ENCODE data around the gene FADS6.

The FADS6 gene

GRCh38 chr17:74900208-74900607 is 6.8 kb upstream of the FADS6 start:
- Histone ChIP-seq H3K36me3 (no peaks in the 10 kb centered on the region), H3K27me3 (peaks cover 0 to 72% of the 10 kb centered on the region in 2 donors)
- intact Hi-C loops (cut with DNase I; ENCODE audit: low total_unique reads) = no loop called here

GRCh38 chr17:74898376-74898946 is 5.0 kb upstream of the FADS6 start:
- no peak overlapping the region for H3K4me3 ChIP-seq
- no peaks in the 10 kb centered on the region for H3K36me3 ChIP-seq
- intact Hi-C loops (cut with DNase I; ENCODE audit: low total_unique reads) = no loop called here
- DNase-seq = no peak
- peaks cover 0 to 5% (median 4%) of the 10 kb centered on the region in 4 donors for H3K4me1 ChIP-seq
- H3K27me3 ChIP-seq = peaks cover 0 to 72% of the 10 kb centered on the region in 2 donors
- no peaks in the 10 kb centered on the region for H3K9me3 ChIP-seq
- H3K27ac ChIP-seq = no peak overlapping the region
- no peak for TF ChIP-seq CTCF (IDR thresholded peaks at IDR 0.05)

More at GRCh38 chr17:74900208-74900607, 6.8 kb upstream of the FADS6 start:
- Histone ChIP-seq H3K4me3 (no peak overlapping the region), H3K4me1 (no peaks in the 10 kb centered on the region), H3K9me3 (no peaks in the 10 kb centered on the region), H3K27ac (no peak overlapping the region)
- TF ChIP-seq CTCF (IDR thresholded peaks at IDR 0.05) = no peak
- DNase-seq = no peak

- Histone ChIP-seq H3K36me3 (no peaks in the 10 kb centered on the region), H3K27ac (no peak overlapping the region), H3K9me3 (no peaks in the 10 kb centered on the region), H3K27me3 (peaks cover 0 to 74% of the 10 kb centered on the region in 2 donors), H3K4me3 (peak overlapping the region in 1 of 2 donors; percentile 40), H3K4me1 (peaks cover 0 to 13% (median 10%) of the 10 kb centered on the region in 4 donors)
- intact Hi-C loops (cut with DNase I; ENCODE audit: low total_unique reads) = no loop called here
- no peak for DNase-seq
- TF ChIP-seq CTCF (IDR thresholded peaks at IDR 0.05) = no peak
These were observed 671 bp upstream of the FADS6 start for GRCh38 chr17:74893936-74894671.

- Histone ChIP-seq H3K4me1 (peaks cover 0 to 13% (median 10%) of the 10 kb centered on the region in 4 donors), H3K27ac (no peak overlapping the region), H3K27me3 (peaks cover 0 to 80% of the 10 kb centered on the region in 2 donors), H3K4me3 (no peak overlapping the region), H3K9me3 (no peaks in the 10 kb centered on the region), H3K36me3 (no peaks in the 10 kb centered on the region)
- intact Hi-C loops (cut with DNase I; ENCODE audit: low total_unique reads) = no loop called here
- TF ChIP-seq CTCF (IDR thresholded peaks at IDR 0.05) = no peak
- no peak for DNase-seq
These were observed 1.2 kb downstream of the FADS6 start for GRCh38 chr17:74892013-74892841.

- no peak for TF ChIP-seq CTCF (IDR thresholded peaks at IDR 0.05)
- no peak overlapping the region for H3K4me3 ChIP-seq
- peaks cover 0 to 13% (median 10%) of the 10 kb centered on the region in 4 donors for H3K4me1 ChIP-seq
- no peaks in the 10 kb centered on the region for H3K9me3 ChIP-seq
- intact Hi-C loops (cut with DNase I; ENCODE audit: low total_unique reads) = no loop called here
- no peak overlapping the region for H3K27ac ChIP-seq
- H3K36me3 ChIP-seq = no peaks in the 10 kb centered on the region
- no peak for DNase-seq
- H3K27me3 ChIP-seq = peaks cover 0 to 70% of the 10 kb centered on the region in 2 donors
These were observed 2.9 kb downstream of the FADS6 start for GRCh38 chr17:74890554-74890953.

Data from tibial artery (tissue), 4 donors.